ENCODE measurements around the gene NFIB. TPM values are rescaled to one million over a fixed set of nuclear protein-coding genes. Genes with fewer than 3 reads are reported as not detected.

The NFIB gene
- total and polyA plus RNA-seq, 2 donors: 20.8 to 217 TPM

DNA sequence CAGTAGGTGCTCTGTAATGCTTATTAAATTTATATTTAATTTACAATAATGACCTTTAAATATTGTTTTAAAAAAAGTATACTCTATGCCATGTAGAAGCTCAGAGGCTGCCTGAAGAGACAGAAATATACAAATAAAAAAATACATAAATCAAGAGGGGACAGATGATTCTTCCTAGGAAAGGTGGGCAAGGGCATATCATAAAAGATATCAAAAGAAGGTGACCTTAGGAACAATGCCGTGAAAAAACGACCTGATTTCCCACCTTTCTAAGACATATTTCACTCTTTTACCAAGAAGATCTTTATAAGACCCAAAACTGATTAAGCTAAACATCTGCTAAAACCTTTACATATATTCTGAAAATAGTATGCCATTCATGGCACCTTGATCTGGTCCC is 128.9 kb downstream of the NFIB start:
- H3K4me1 ChIP-seq (ENCODE audit: insufficient read depth): no peaks in the 10 kb centered on the region
- 86% methylated on average over 2 of the region's 2 CpGs for WGBS
- H3K4me3 ChIP-seq (ENCODE audit: low read depth, low read length): no peak overlapping the region
- H3K27ac ChIP-seq (ENCODE audit: low read depth): no peak overlapping the region
- no peaks in the 10 kb centered on the region for H3K36me3 ChIP-seq (ENCODE audit: insufficient read depth)
- DNase-seq (ENCODE audit: extremely low spot score): no peak

DNA sequence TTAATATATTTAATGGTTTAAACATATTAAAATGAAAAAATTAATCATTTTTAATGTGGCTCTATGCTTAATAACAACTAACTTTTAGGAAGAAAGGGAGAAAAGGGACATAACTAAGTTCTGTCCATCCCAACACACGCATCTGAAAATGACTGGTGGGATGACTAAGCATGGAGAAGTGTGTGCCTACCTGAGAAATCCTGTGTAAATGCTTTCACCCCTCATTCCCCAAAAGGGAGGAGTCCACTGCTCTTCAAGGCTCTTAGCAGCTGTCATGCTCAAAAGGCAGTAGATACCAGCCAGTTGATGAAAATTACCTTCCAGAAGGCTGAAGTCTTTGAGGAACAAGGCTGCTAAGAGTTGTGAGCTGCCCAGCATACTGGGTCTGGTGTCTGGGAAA is 130.9 kb downstream of the NFIB start:
- Histone ChIP-seq H3K36me3 (ENCODE audit: insufficient read depth) (peaks cover 2% of the 10 kb centered on the region), H3K4me1 (ENCODE audit: insufficient read depth) (no peaks in the 10 kb centered on the region), H3K27ac (ENCODE audit: low read depth) (no peak overlapping the region), H3K4me3 (ENCODE audit: low read depth, low read length) (no peak overlapping the region)
- WGBS: 97% methylated on average over 1 of the region's 1 CpG
- DNase-seq (ENCODE audit: extremely low spot score): no peak

DNA sequence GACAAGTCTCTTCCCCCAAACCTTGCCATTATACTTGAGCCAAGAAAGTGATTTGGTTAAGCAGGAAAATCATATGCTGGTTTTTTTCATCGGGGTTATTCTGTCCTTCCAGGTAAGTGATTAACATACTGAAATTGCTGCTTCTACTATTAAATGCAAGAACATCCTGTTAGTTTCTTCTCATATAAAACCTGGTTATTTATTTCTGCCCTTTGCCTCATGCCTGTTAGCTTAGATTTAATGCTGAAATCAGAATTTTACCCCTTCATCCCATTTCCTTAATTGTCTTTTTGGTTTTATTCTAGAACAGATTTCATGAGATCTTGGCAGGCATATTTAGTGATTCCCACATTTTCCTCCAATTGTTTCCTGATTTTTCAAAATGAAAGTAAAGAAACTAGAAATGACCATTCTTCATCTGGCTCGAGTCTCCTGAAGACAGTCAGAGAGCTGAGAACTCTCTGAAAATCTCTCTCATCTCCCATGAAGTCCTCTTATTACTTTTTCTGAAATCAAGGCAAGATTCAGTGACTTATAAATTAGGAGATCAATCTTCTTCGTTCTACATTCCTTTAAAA is 132.9 kb downstream of the NFIB start:
- 38% methylated on average over 3 of the region's 3 CpGs for WGBS
- peak overlapping the region; percentile 23 for H3K27ac ChIP-seq (ENCODE audit: low read depth)
- DNase-seq (ENCODE audit: extremely low spot score): no peak
- H3K4me3 ChIP-seq (ENCODE audit: low read depth, low read length): no peak overlapping the region
- H3K4me1 ChIP-seq (ENCODE audit: insufficient read depth): no peaks in the 10 kb centered on the region
- H3K36me3 ChIP-seq (ENCODE audit: insufficient read depth): peaks cover 2% of the 10 kb centered on the region

DNA sequence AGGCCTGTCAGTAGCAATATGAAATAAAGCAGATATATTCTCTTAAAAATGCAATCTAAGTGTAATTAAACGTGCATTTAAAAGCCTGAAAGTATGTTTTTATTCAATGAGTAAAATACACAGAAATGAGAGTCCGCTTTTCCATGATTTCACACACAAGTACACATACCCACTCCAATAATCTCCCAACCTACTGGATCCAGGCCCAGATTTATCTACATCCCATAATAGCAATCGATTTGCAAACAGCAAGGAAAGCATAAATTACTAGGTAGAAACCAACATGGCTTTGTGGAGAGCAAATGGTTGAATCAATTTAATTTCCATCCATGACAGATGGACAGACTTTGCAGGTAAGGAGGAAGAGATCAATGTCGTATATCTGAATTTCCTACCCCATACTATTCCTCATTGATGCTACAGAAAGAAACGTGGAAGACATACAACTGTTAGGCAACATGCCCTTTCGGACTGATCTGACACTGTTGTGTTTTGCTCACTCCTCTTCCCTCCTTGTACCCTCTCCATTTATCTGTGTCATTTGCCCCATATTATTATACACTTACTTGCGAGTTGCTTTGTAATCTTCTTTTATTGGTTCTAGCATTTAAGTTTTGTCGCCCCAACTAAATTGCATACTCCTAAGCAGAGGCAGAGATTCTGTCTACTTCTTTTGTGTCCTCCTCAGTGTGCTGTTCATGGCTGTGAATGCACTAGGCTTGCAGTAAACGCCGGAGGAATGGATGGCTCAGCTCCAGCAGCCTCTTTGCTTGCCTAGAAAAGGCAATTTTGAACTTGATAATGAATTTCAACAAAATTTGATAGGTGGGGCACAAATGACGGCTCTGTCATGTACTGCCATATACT is 133.6 kb downstream of the NFIB start:
- 43% methylated on average over 11 of the region's 11 CpGs for WGBS
- Histone ChIP-seq H3K4me1 (ENCODE audit: insufficient read depth) (no peaks in the 10 kb centered on the region), H3K36me3 (ENCODE audit: insufficient read depth) (peaks cover 2% of the 10 kb centered on the region), H3K4me3 (ENCODE audit: low read depth, low read length) (no peak overlapping the region), H3K27ac (ENCODE audit: low read depth) (peak overlapping the region; percentile 23)
- DNase-seq (ENCODE audit: extremely low spot score): no peak

DNA sequence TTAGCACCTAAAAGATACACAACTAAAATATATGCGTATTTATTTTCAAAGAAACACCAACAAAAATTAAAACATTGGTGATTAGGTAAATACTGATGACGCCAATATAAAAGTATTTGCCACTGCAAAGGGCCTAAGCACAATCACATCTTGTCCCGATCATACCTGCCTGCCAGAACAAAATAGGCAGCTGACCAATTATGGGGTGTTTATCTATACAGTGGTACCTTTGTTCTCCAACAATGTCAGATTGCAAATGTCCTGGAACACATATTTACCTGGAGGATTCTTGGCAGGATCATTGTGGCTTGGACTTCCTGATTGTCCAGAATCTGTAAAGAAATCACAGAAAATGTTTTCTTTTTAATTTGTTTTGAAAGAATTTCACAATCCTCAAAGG is 134.5 kb downstream of the NFIB start:
- no peak overlapping the region for H3K27ac ChIP-seq (ENCODE audit: low read depth)
- 76% methylated on average over 3 of the region's 3 CpGs for WGBS
- peaks cover 2% of the 10 kb centered on the region for H3K36me3 ChIP-seq (ENCODE audit: insufficient read depth)
- no peak for DNase-seq (ENCODE audit: extremely low spot score)
- no peak overlapping the region for H3K4me3 ChIP-seq (ENCODE audit: low read depth, low read length)
- no peaks in the 10 kb centered on the region for H3K4me1 ChIP-seq (ENCODE audit: insufficient read depth)

DNA sequence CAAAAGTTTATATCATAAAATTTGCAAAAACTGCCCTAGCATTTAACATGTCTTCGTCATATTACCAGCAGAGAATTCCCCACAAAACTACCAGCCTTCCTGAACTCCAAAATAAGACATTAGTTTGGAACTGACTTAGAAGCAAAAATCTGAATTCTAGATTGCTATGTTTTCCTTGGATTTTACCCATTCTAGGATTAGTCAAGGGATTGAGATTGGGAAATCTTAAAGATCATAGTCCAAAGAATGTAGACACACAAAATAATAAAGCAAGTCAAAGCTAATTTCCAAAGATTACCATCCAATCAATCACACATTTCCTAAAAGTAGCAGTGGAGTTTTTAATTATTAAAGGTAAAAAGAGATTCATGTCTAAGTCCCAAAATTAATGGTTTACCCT is 138.2 kb downstream of the NFIB start:
- no peak overlapping the region for H3K27ac ChIP-seq (ENCODE audit: low read depth)
- H3K36me3 ChIP-seq (ENCODE audit: insufficient read depth): peaks cover 2% of the 10 kb centered on the region
- 96% methylated on average over 1 of the region's 1 CpG for WGBS
- H3K4me1 ChIP-seq (ENCODE audit: insufficient read depth): no peaks in the 10 kb centered on the region
- no peak overlapping the region for H3K4me3 ChIP-seq (ENCODE audit: low read depth, low read length)
- DNase-seq (ENCODE audit: extremely low spot score): no peak

DNA sequence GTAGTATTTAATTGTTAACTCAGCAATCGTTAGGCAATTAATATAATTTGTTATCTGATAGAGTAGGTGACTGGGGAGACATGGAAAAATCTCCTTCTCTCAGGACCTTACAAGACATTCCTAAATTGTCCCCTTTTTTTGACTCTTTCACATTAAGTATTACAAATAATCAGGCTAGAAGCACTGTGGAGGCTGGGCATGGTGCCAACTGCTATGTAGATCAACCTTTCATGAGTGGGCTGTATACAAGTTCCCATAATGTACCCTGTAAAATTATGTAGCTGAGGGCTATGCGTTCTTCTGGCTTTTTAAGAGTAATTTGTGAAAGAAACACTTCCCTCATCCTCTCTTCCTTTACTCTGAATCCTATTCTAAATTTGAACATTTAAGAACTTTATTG is 140.2 kb downstream of the NFIB start:
- H3K4me3 ChIP-seq (ENCODE audit: low read depth, low read length): no peak overlapping the region
- DNase-seq (ENCODE audit: extremely low spot score): peak; percentile 58
- H3K27ac ChIP-seq (ENCODE audit: low read depth): no peak overlapping the region
- no peaks in the 10 kb centered on the region for H3K4me1 ChIP-seq (ENCODE audit: insufficient read depth)
- WGBS: 71% methylated on average over 2 of the region's 2 CpGs
- no peaks in the 10 kb centered on the region for H3K36me3 ChIP-seq (ENCODE audit: insufficient read depth)

DNA sequence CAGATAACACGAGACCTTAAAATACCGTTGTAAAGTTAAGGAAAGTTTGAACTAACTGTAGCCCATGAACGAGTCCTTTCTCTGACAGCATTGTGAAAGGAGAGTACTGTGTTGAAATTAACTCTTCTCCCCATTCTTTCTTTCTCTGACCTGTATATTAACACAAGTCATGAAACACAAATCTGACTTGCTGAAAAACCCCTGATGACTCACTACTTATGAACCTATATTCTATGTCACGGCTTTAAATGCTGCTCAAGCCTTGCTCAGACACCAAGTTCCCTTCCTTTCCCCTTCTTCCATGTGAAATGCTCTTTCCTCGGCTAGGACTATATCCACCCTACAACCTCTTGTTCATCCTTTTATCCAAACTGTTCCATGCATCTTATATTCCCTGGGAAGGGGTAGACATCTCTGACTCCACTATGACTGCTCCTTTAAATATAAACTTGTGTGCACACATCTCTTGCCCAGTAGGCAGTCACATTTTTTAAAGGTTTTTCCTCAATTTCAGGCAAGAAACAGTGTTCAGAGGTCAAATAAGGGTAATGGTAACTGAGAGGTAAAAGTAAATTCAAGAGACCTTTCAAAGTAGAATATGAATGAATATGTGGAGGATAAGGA is 142.9 kb downstream of the NFIB start:
- Histone ChIP-seq H3K27ac (ENCODE audit: low read depth) (no peak overlapping the region), H3K4me3 (ENCODE audit: low read depth, low read length) (no peak overlapping the region), H3K4me1 (ENCODE audit: insufficient read depth) (no peaks in the 10 kb centered on the region), H3K36me3 (ENCODE audit: insufficient read depth) (no peaks in the 10 kb centered on the region)
- DNase-seq (ENCODE audit: extremely low spot score): no peak
- 84% methylated on average over 5 of the region's 5 CpGs for WGBS

DNA sequence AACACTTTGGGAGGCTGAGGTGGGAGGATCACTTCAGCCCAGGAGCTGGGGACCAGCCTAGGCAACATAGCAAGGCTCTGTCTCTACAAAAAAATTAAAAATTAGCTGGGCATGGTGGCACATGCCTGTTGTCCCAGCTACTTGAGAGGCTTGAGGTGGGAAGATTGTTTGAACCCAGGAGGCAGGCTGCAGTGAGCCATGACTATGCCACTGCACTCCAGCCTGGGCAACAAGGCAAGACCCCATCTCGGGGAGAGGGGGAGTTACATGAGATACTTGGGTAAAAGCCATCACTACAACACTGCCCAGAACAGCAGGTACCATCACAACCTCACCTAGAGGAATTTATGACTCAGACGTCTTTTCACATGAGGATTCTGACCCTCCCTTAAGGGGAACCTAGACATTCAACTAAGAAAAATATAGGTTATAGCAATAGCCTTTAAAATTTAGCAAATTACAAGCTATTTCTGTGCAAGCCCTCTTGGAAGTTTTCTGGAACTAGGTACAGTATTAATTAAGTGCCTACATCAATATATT is 143.5 kb downstream of the NFIB start:
- Histone ChIP-seq H3K4me3 (ENCODE audit: low read depth, low read length) (no peak overlapping the region), H3K27ac (ENCODE audit: low read depth) (no peak overlapping the region), H3K36me3 (ENCODE audit: insufficient read depth) (no peaks in the 10 kb centered on the region), H3K4me1 (ENCODE audit: insufficient read depth) (no peaks in the 10 kb centered on the region)
- 89% methylated on average over 2 of the region's 2 CpGs for WGBS
- DNase-seq (ENCODE audit: extremely low spot score): no peak

DNA sequence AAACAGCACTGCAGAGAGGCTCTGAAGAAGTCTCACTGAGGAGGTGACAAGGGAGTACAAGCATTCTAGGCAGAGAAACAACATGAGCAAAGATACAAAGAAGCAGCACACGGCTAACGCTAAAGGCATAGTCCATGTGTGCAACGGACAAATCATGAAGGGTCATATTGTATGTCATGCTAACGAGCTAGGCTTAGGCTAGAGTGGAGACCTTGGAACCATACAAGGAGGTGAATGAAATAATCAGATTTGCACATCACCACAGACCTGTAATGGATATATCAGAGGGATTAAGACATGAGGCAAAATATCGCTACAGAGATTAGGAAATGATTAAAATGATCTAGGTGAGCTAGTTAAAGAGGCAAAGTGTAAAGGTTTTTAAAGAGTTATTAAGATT is 145.6 kb downstream of the NFIB start:
- no peak overlapping the region for H3K4me3 ChIP-seq (ENCODE audit: low read depth, low read length)
- WGBS: 85% methylated on average over 5 of the region's 5 CpGs
- no peak overlapping the region for H3K27ac ChIP-seq (ENCODE audit: low read depth)
- DNase-seq (ENCODE audit: extremely low spot score): no peak
- no peaks in the 10 kb centered on the region for H3K36me3 ChIP-seq (ENCODE audit: insufficient read depth)
- no peaks in the 10 kb centered on the region for H3K4me1 ChIP-seq (ENCODE audit: insufficient read depth)

DNA sequence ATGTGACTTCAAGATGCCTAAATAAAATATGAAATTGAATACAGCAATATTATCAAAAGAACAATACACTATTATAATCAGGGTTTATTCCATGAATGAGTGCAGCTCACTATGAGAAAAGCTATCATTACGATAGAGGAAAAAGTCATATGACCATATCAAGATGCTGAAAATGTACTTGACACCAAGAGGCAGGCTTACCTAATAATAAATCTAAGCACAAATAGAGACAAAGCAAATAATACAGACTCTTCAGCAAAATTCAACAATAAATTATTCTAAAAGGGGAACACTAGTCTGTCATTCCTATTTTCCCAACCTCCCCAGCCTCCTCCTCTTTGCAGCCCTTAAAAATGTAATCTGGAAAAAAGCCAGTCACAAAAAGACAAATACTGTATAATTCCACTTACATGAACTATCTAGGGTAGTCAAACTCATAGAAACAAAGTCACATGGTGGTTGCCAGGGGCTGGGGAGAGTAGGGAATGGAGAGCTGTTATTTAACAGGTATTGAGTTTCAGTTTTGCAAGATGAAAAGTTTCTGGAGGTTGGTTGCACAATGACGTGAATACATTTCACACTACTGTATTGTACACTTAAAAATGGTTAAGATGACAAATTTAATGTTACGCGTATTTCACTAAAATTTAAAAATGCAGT is 148.4 kb downstream of the NFIB start:
- H3K27ac ChIP-seq (ENCODE audit: low read depth): no peak overlapping the region
- H3K4me1 ChIP-seq (ENCODE audit: insufficient read depth): no peaks in the 10 kb centered on the region
- H3K4me3 ChIP-seq (ENCODE audit: low read depth, low read length): no peak overlapping the region
- no peaks in the 10 kb centered on the region for H3K36me3 ChIP-seq (ENCODE audit: insufficient read depth)
- no peak for DNase-seq (ENCODE audit: extremely low spot score)
- WGBS: 86% methylated on average over 4 of the region's 4 CpGs

DNA sequence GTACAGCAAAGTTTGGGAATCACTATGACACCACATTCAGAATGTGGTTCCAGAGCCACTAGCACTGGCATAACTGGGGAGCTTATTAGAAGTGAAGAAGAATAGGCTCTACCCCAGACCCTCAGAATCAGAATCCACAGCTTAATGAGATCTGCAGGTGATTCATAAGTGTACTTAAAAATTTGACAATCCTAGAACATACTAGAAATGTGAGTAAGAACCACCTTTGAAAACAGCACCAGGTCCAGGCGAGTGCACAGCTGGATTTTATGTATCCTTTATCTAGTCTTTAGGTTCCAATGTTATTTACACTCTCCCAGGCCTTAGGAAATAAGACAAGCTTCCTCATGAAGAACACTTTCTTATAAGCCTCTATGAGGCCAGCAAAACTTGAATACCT is 149.0 kb downstream of the NFIB start:
- WGBS: 84% methylated on average over 1 of the region's 1 CpG
- no peak for DNase-seq (ENCODE audit: extremely low spot score)
- Histone ChIP-seq H3K4me3 (ENCODE audit: low read depth, low read length) (no peak overlapping the region), H3K4me1 (ENCODE audit: insufficient read depth) (no peaks in the 10 kb centered on the region), H3K27ac (ENCODE audit: low read depth) (no peak overlapping the region), H3K36me3 (ENCODE audit: insufficient read depth) (no peaks in the 10 kb centered on the region)

DNA sequence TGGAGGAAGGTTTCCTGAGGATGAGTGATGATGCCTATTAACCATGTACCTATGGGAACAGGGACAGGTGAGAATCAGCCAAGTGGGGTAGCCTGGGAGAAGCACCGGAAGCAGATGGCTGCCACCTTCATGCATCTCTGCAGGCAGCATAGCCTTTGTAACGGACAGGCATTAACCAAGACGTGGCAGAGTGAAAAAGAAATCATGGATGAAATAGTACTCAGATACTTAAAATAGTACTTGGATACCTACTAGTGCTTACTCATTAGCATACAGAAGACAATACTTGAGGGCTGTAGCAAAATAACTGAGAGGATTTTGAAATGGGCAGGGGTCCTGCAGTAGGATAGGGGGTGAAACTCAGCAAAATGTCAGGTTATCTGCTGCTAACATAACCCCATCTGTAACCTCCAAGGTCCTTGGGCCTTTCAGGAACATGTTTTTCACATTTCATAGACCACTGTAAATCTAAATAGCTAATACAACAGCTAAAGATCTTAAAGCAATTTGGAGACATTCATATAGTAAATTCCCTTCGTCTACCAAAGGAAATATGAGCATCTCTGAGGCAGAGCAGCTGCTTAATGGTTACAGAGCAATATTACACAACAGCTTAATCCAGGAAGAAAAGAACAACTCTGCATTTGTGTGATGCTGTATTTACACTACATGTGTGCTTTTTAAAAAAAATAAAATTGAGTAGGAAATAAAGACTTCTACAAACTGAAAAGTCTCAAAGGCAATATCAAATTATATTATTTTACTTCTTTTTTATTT is 154.3 kb downstream of the NFIB start:
- no peaks in the 10 kb centered on the region for H3K4me1 ChIP-seq (ENCODE audit: insufficient read depth)
- H3K4me3 ChIP-seq (ENCODE audit: low read depth, low read length): no peak overlapping the region
- WGBS: 76% methylated on average over 4 of the region's 4 CpGs
- H3K36me3 ChIP-seq (ENCODE audit: insufficient read depth): no peaks in the 10 kb centered on the region
- no peak overlapping the region for H3K27ac ChIP-seq (ENCODE audit: low read depth)
- no peak for DNase-seq (ENCODE audit: extremely low spot score)

Measured in urinary bladder (tissue), 4 donors.